HEK293T (cell line): ENCODE measurements around the gene C9orf40.

Experiments used
- ARNT ChIP-seq: fragments of 450-650 bp; IDR thresholded peaks from 2 replicates; pipeline ENCODE4 v1.6.1; 2017; ENCODE audit warnings: mild to moderate bottlenecking
- BHLHE40 ChIP-seq: fragments of 450-650 bp; IDR thresholded peaks from 2 replicates; pipeline ENCODE4 v1.6.1; 2016; ENCODE audit warnings: mild to moderate bottlenecking, moderate library complexity, borderline replicate concordance
- CTBP1 ChIP-seq: fragments of 450-650 bp; IDR thresholded peaks from 2 replicates; pipeline ENCODE4 v1.6.1; 2016; ENCODE audit warnings: borderline replicate concordance
- ELF4 ChIP-seq: fragments of 450-650 bp; IDR thresholded peaks from 2 replicates; pipeline ENCODE4 v1.6.1; 2017; ENCODE audit warnings: antibody characterized with exemption
- FOXA1 ChIP-seq: fragments of 450-650 bp; IDR thresholded peaks from 2 replicates; pipeline ENCODE4 v1.6.1; 2016; ENCODE audit warnings: mild to moderate bottlenecking
- FOXK2 ChIP-seq: fragments of 450-650 bp; IDR thresholded peaks from 2 replicates; pipeline ENCODE4 v1.6.1; 2016; ENCODE audit warnings: mild to moderate bottlenecking
- HDGF ChIP-seq: fragments of 450-650 bp; IDR thresholded peaks from 2 replicates; pipeline ENCODE4 v1.6.1; 2017; ENCODE audit warnings: antibody characterized with exemption, borderline replicate concordance
- L3MBTL2 ChIP-seq: fragments of 450-650 bp; conservative IDR thresholded peaks from 2 replicates; pipeline ENCODE4 v1.6.1; 2016; ENCODE audit warnings: mild to moderate bottlenecking
- NFRKB ChIP-seq: fragments of 450-650 bp; IDR thresholded peaks from 2 replicates; pipeline ENCODE4 v1.6.1; 2016; ENCODE audit warnings: mild to moderate bottlenecking, moderate library complexity
- SP1 ChIP-seq: fragments of 450-650 bp; IDR thresholded peaks from 2 replicates; pipeline ENCODE4 v1.6.1; 2017
- SUZ12 ChIP-seq: fragments of 450-650 bp; IDR thresholded peaks from 2 replicates; pipeline ENCODE4 v1.6.1; 2016; ENCODE audit warnings: mild to moderate bottlenecking
- TARDBP ChIP-seq: fragments of 450-650 bp; IDR thresholded peaks from 2 replicates; pipeline ENCODE4 v1.6.1; 2016
- TF ChIP-seq, protein P1 (sequence below): fragments of 450-650 bp; IDR thresholded peaks from 2 replicates; pipeline ENCODE4 v1.6.1; 2016

GRCh38 chr9:74958587-74958986 is 5.9 kb upstream of the C9orf40 start:
- TF ChIP-seq ARNT (no peak), TARDBP (no peak), ELF4 (no peak), CTBP1 (no peak), SP1 (no peak), L3MBTL2 (no peak), NFRKB (no peak), FOXA1 (no peak), BHLHE40 (no peak), SUZ12 (no peak), FOXK2 (no peak), HDGF (no peak)
- TF ChIP-seq, protein P1, sequence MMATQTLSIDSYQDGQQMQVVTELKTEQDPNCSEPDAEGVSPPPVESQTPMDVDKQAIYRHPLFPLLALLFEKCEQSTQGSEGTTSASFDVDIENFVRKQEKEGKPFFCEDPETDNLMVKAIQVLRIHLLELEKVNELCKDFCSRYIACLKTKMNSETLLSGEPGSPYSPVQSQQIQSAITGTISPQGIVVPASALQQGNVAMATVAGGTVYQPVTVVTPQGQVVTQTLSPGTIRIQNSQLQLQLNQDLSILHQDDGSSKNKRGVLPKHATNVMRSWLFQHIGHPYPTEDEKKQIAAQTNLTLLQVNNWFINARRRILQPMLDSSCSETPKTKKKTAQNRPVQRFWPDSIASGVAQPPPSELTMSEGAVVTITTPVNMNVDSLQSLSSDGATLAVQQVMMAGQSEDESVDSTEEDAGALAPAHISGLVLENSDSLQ, result no peak
